CD4-positive, alpha-beta T cell (primary cell): Measurements from ENCODE around the gene ATG16L1. TPM values are rescaled to one million over a fixed set of nuclear protein-coding genes. Genes with fewer than 3 reads are reported as not detected.

Experiments used
- ATAC-seq: fragments of 200-7000 bp; cut with Tn5 transposase; one replicate; pipeline ENCODE4 v1.10.0; 2022; ENCODE audit warnings: mild to moderate bottlenecking; ENCODE audit not compliant: poor library complexity
- CTCF ChIA-PET: fragments of 350-600 bp; sonication (Branson Sonifier 250); formaldehyde crosslinking; loops from one replicate; lab custom pipeline; 2021; ENCODE audit warnings: antibody characterized with exemption, inconsistent platforms; lab: Charles Lee
- POLR2A ChIA-PET: fragments of 350-600 bp; sonication (Branson Sonifier 250); formaldehyde crosslinking; loops from one replicate; lab custom pipeline; 2021; ENCODE audit warnings: antibody characterized with exemption, inconsistent platforms; lab: Charles Lee
- DNase-seq, 14 experiments: peaks; one replicate each; pipeline ENCODE4 v3.0.0-alpha.2; 2013 to 2020; ENCODE audit warnings: mixed read lengths in 2 of 14
- H3K27ac ChIP-seq, 2 donors: one replicate each; pipeline versions ENCODE4 v1.5.1 to v1.7.0; 2013; ENCODE audit warnings: low read length in 2 of 2, low read depth in 1 of 2, mild to moderate bottlenecking in 1 of 2
- H3K27me3 ChIP-seq, 2 experiments: 1 replicate in 1 of 2; 2 replicates in 1 of 2; pipeline versions ENCODE4 v1.6.1 to v1.7.0; 2013; ENCODE audit warnings: low read length in 2 of 2, control low read depth in 1 of 2, mild to moderate bottlenecking in 1 of 2, moderate library complexity in 1 of 2; ENCODE audit not compliant: insufficient read depth in 2 of 2, control insufficient read depth in 1 of 2
- H3K36me3 ChIP-seq: one replicate; pipeline ENCODE4 v1.6.1; 2013; ENCODE audit warnings: low read length, control low read depth; ENCODE audit not compliant: insufficient read depth
- H3K4me1 ChIP-seq: one replicate; pipeline ENCODE4 v1.6.1; 2013; ENCODE audit warnings: low read length, control low read depth; ENCODE audit not compliant: insufficient read depth
- H3K4me3 ChIP-seq: one replicate; pipeline ENCODE4 v1.5.1; 2013; ENCODE audit warnings: mild to moderate bottlenecking, low read length, moderate library complexity
- H3K9me3 ChIP-seq, 2 experiments: 1 replicate in 1 of 2; 2 replicates in 1 of 2; pipeline versions ENCODE4 v1.6.1 to v1.7.0; 2013; ENCODE audit warnings: low read length in 2 of 2, mild to moderate bottlenecking in 2 of 2, control low read depth in 1 of 2, moderate library complexity in 1 of 2; ENCODE audit not compliant: control insufficient read depth in 1 of 2, insufficient read depth in 1 of 2
- H3K27ac Mint-ChIP-seq: one replicate; pipeline ENCODE4 v1.8.0; 2020; ENCODE audit warnings: mixed read lengths
- H3K27me3 Mint-ChIP-seq: one replicate; pipeline ENCODE4 v1.8.0; 2021; ENCODE audit warnings: mixed read lengths
- H3K36me3 Mint-ChIP-seq: one replicate; pipeline ENCODE4 v1.8.0; 2021; ENCODE audit warnings: low read depth, mixed read lengths
- H3K4me1 Mint-ChIP-seq: one replicate; pipeline ENCODE4 v1.8.0; 2021; ENCODE audit warnings: low read depth, mixed read lengths
- H3K4me3 Mint-ChIP-seq: one replicate; pipeline ENCODE4 v1.8.0; 2020; ENCODE audit warnings: mild to moderate bottlenecking, mixed read lengths
- H3K9me3 Mint-ChIP-seq: one replicate; pipeline ENCODE4 v1.8.0; 2020; ENCODE audit warnings: mixed read lengths
- intact Hi-C, 2 experiments: fragments of 100-400 bp; cut with DNase I in 1 of 2; cut with micrococcal nuclease in 1 of 2; formaldehyde crosslinking; loops; one replicate each; pipeline versions ENCODE4 v1.15.1 to v1.9.0; 2023 to 2025; cut with DNase I, micrococcal nuclease
- total RNA-seq, 174 experiments: library from RNA in 2 of 174; stranded (reverse) in 2 of 174; gene quantifications; one replicate each; pipeline ENCODE4 v1.2.3 and lab custom pipeline; 2021 to 2026
- TF ChIP-seq, protein P1 (sequence below): fragments of 200-600 bp; IDR thresholded peaks from one replicate; pipeline ENCODE4 v1.8.0; 2022; ENCODE audit warnings: antibody characterized with exemption, mild to moderate bottlenecking

Gene ATG16L1
- total RNA-seq, 2 experiments from 2014 or later, result 134 to 135 TPM

DNA sequence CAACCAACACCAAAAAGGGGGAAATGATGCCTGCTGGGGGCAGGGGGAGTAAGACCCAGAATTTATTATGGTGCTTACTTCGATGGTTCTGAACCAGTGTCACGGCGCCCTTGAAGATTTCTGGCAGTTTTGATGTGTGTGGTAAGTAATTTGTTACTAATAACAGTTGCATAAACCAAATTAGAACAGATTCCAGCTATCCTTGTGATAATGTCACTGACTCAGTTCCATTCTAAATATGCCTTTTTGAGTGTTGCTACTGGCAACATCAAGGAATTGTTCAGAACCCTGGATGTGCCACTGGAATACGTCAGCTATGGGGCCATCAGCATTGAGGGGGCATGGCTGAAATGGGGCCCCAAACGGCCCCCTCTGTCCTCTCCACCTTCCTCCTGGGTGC lies 67.8 kb downstream of the ATG16L1 start:
- H3K27ac Mint-ChIP-seq, result no peak overlapping the region
- no peaks in the 10 kb centered on the region for H3K9me3 ChIP-seq
- no peaks in the 10 kb centered on the region for H3K36me3 Mint-ChIP-seq
- H3K4me1 ChIP-seq, result peaks cover 9% of the 10 kb centered on the region
- H3K4me3 ChIP-seq, result no peak overlapping the region
- ChIA-PET POLR2A (no interaction called here), CTCF (no interaction called here)
- ATAC-seq, result no peak
- no peaks in the 10 kb centered on the region for H3K27me3 ChIP-seq
- no peak overlapping the region for H3K27ac ChIP-seq
- no peak overlapping the region for H3K4me3 Mint-ChIP-seq
- no peaks in the 10 kb centered on the region for H3K27me3 Mint-ChIP-seq
- intact Hi-C loops, result no loop called here
- no peaks in the 10 kb centered on the region for H3K36me3 ChIP-seq
- DNase-seq, result no peak
- peaks cover 11% of the 10 kb centered on the region for H3K4me1 Mint-ChIP-seq
- TF ChIP-seq, protein P1, sequence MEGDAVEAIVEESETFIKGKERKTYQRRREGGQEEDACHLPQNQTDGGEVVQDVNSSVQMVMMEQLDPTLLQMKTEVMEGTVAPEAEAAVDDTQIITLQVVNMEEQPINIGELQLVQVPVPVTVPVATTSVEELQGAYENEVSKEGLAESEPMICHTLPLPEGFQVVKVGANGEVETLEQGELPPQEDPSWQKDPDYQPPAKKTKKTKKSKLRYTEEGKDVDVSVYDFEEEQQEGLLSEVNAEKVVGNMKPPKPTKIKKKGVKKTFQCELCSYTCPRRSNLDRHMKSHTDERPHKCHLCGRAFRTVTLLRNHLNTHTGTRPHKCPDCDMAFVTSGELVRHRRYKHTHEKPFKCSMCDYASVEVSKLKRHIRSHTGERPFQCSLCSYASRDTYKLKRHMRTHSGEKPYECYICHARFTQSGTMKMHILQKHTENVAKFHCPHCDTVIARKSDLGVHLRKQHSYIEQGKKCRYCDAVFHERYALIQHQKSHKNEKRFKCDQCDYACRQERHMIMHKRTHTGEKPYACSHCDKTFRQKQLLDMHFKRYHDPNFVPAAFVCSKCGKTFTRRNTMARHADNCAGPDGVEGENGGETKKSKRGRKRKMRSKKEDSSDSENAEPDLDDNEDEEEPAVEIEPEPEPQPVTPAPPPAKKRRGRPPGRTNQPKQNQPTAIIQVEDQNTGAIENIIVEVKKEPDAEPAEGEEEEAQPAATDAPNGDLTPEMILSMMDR, result no peak
- H3K9me3 Mint-ChIP-seq, result no peaks in the 10 kb centered on the region

DNA sequence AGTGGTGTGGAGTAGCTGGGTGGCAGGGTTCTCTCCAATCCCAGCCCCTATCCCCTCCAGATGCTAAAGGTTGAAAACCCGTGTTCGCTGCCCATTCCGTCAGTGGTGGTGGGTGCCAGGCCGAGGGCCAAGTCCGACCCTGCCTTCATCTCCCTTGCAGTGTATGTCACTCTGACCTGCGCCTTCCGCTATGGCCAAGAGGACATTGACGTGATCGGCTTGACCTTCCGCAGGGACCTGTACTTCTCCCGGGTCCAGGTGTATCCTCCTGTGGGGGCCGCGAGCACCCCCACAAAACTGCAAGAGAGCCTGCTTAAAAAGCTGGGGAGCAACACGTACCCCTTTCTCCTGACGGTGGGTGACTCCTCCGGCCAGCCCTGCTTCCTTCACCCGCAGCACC lies 69.0 kb downstream of the ATG16L1 start:
- Mint-ChIP-seq H3K4me3 (no peak overlapping the region), H3K9me3 (no peaks in the 10 kb centered on the region), H3K4me1 (peaks cover 14% of the 10 kb centered on the region), H3K36me3 (no peaks in the 10 kb centered on the region), H3K27ac (no peak overlapping the region), H3K27me3 (no peaks in the 10 kb centered on the region)
- DNase-seq (no peak), ATAC-seq (no peak)
- Histone ChIP-seq H3K4me3 (no peak overlapping the region), H3K4me1 (peaks cover 9% of the 10 kb centered on the region), H3K27ac (no peak overlapping the region), H3K36me3 (no peaks in the 10 kb centered on the region), H3K9me3 (no peaks in the 10 kb centered on the region), H3K27me3 (no peaks in the 10 kb centered on the region)
- ChIA-PET POLR2A (interaction anchor here (0.6 to 1.0 kb wide), 2 partner anchors 53 to 865 kb away, joined by 3 to 4 read pairs; no protein-coding TSS in a partner anchor), CTCF (no interaction called here)
- intact Hi-C loops, result no loop called here
- TF ChIP-seq, protein P1, result no peak

DNA sequence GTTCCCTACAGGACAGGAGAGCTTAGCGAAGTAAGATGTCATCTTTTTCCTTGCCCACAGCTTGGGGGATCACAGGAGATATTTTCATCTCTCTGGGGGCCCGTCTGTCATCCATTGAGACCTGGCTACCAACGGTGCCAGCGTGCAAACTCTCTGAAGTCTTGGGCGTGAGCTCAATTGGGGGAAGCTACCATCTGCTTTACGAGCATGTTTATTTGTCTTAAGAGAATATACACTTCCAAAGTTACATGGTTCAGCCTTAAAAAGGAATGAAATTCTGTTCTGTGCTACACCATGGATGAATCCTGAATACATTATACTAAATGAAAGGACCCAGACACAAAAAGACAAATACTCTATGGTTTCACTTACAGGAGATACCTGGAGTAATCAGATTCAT lies 69.7 kb downstream of the ATG16L1 start:
- POLR2A ChIA-PET, result interaction anchor here (0.6 to 2.9 kb wide), 3 partner anchors 10 to 864 kb away, joined by 3 to 9 read pairs (median 4); no protein-coding TSS in a partner anchor
- Histone ChIP-seq H3K36me3 (no peaks in the 10 kb centered on the region), H3K4me1 (peaks cover 9% of the 10 kb centered on the region), H3K4me3 (no peak overlapping the region), H3K27ac (no peak overlapping the region), H3K27me3 (no peaks in the 10 kb centered on the region), H3K9me3 (no peaks in the 10 kb centered on the region)
- Mint-ChIP-seq H3K36me3 (no peaks in the 10 kb centered on the region), H3K27me3 (no peaks in the 10 kb centered on the region), H3K4me1 (peaks cover 15% of the 10 kb centered on the region), H3K4me3 (no peak overlapping the region), H3K27ac (no peak overlapping the region), H3K9me3 (no peaks in the 10 kb centered on the region)
- DNase-seq, result no peak
- TF ChIP-seq, protein P1, result no peak
- no peak for ATAC-seq
- CTCF ChIA-PET, result interaction anchor here (0.7 kb wide), 1 partner anchor 33 kb away, joined by 4 read pairs; no protein-coding TSS in a partner anchor
- intact Hi-C loops, result no loop called here
